Lung (tissue), 12 donors: ENCODE results near the gene GTF2B. TPM values are rescaled to one million over a fixed set of nuclear protein-coding genes. Genes with fewer than 3 reads are reported as not detected.
A peak's percentile ranks its signal among the peaks of the same experiment; 100 is the strongest.

Source experiments
- ATAC-seq: fragments of 200-7000 bp; cut with Tn5 transposase; one replicate; pipeline ENCODE4 v1.9.1; 2020; ENCODE audit warnings: moderate number of reproducible peaks; ENCODE audit not compliant: insufficient read depth, low FRiP score
- DNase-seq, 3 donors: peaks; one replicate each; pipeline ENCODE4 v3.0.0-alpha.2; 2013 to 2017
- H3K27ac ChIP-seq, 2 donors: one replicate each; pipeline ENCODE4 v1.5.1; 2013; ENCODE audit warnings: mild to moderate bottlenecking in 2 of 2, moderate library complexity in 2 of 2, control low read depth in 1 of 2, inconsistent platforms in 1 of 2, low read depth in 1 of 2, low read length in 1 of 2
- H3K27me3 ChIP-seq, 3 donors: one replicate each; pipeline ENCODE4 v1.5.1; 2013; ENCODE audit warnings: low read length in 2 of 3; ENCODE audit not compliant: control insufficient read depth in 3 of 3, insufficient read depth in 3 of 3
- H3K36me3 ChIP-seq, 4 donors: one replicate each; pipeline ENCODE4 v1.5.1; 2013; ENCODE audit warnings: low read length in 4 of 4, mild to moderate bottlenecking in 1 of 4, moderate library complexity in 1 of 4; ENCODE audit not compliant: control insufficient read depth in 4 of 4, insufficient read depth in 4 of 4
- H3K4me1 ChIP-seq, 5 donors: one replicate each; pipeline ENCODE4 v1.5.1; 2013; ENCODE audit warnings: low read length in 5 of 5, mild to moderate bottlenecking in 2 of 5, moderate library complexity in 1 of 5; ENCODE audit not compliant: control insufficient read depth in 5 of 5, insufficient read depth in 5 of 5
- H3K4me3 ChIP-seq: one replicate; pipeline ENCODE4 v1.5.1; 2013; ENCODE audit warnings: mild to moderate bottlenecking, control low read depth, moderate library complexity
- H3K9ac ChIP-seq, 2 donors: one replicate each; pipeline ENCODE4 v1.5.1; 2013; ENCODE audit warnings: low read length in 2 of 2, control low read depth in 1 of 2; ENCODE audit not compliant: insufficient read depth in 1 of 2
- H3K9me3 ChIP-seq, 4 donors: one replicate each; pipeline ENCODE4 v1.5.1; 2013; ENCODE audit warnings: low read length in 3 of 4, mild to moderate bottlenecking in 1 of 4, moderate library complexity in 1 of 4; ENCODE audit not compliant: control insufficient read depth in 4 of 4, insufficient read depth in 3 of 4
- WGBS, 2 donors: extraction: QIAGEN DNeasy Blood & Tissue Kit; methylation state at CpG; one replicate each; pipeline ENCODE4 v1.1.7; 2013; 5-methylcytosine and 5-hydroxymethylcytosine counted together
- polyA plus RNA-seq, 2 donors: library from polyadenylated mRNA; stranded (reverse); fragments of 200-250 nt; gene quantifications; one replicate each; pipeline ENCODE4 v1.2.1, GENCODE V29; 2013
- total RNA-seq, 2 donors: library from RNA; depleted of rRNA in 1 of 2; stranded (reverse); fragments of >200 nt in 1 of 2; gene quantifications; one replicate each; pipeline ENCODE4 v1.2.1, GENCODE V29; 2014 to 2021
- TF ChIP-seq, protein P1 (sequence below): IDR thresholded peaks from 2 replicates; pipeline ENCODE4 v1.5.1; 2012; ENCODE audit warnings: mild to moderate bottlenecking; ENCODE audit errors: control extremely low read depth, extremely low read depth
- donor health status: control.
- donor health status: control.
- donor health status: Bipolar disorder and iron deficiency.
- donor health status: healthy.
- donor health status: DM: yes; HTN: yes; CAD: no.

The GTF2B gene
- total and polyA plus RNA-seq, 4 donors: 20.8 to 51.1 (median 29.8) TPM

DNA sequence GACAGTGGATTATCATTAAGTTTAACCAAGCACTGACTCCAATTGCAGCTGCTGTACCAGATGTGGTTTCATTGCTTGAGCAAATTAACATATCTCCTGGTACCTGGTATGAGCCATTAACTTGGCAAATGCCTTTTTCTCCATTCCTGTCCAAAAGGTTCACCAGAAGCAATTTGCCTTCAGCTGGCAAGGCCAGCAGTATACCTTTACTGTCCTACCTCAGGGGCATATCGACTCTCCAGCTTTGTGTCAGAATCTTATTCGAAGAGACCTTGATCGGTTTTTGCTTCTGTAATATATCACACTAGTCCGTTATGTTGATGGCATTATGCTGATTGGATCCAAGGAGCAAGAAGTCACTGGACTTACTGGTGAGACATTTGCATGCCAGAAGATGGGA, 9.5 kb upstream of the GTF2B start:
- Histone ChIP-seq H3K4me1 (peaks cover 0 to 3% (median 0%) of the 10 kb centered on the region in 5 donors), H3K9me3 (no peaks in the 10 kb centered on the region), H3K27me3 (no peaks in the 10 kb centered on the region), H3K27ac (no peak overlapping the region), H3K36me3 (no peaks in the 10 kb centered on the region), H3K9ac (no peak overlapping the region), H3K4me3 (no peak overlapping the region)
- DNase-seq (no peak), ATAC-seq (no peak)
- TF ChIP-seq, protein P1, sequence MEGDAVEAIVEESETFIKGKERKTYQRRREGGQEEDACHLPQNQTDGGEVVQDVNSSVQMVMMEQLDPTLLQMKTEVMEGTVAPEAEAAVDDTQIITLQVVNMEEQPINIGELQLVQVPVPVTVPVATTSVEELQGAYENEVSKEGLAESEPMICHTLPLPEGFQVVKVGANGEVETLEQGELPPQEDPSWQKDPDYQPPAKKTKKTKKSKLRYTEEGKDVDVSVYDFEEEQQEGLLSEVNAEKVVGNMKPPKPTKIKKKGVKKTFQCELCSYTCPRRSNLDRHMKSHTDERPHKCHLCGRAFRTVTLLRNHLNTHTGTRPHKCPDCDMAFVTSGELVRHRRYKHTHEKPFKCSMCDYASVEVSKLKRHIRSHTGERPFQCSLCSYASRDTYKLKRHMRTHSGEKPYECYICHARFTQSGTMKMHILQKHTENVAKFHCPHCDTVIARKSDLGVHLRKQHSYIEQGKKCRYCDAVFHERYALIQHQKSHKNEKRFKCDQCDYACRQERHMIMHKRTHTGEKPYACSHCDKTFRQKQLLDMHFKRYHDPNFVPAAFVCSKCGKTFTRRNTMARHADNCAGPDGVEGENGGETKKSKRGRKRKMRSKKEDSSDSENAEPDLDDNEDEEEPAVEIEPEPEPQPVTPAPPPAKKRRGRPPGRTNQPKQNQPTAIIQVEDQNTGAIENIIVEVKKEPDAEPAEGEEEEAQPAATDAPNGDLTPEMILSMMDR: no peak
- 96% methylated on average over 4 of the region's 4 CpGs for WGBS, 2 donors

GRCh38 chr1:88897070-88897730, 5.8 kb upstream of the GTF2B start:
- Histone ChIP-seq H3K9ac (no peak overlapping the region), H3K27me3 (no peaks in the 10 kb centered on the region), H3K36me3 (no peaks in the 10 kb centered on the region), H3K9me3 (no peaks in the 10 kb centered on the region), H3K4me3 (no peak overlapping the region), H3K27ac (no peak overlapping the region), H3K4me1 (peaks cover 0 to 3% (median 0%) of the 10 kb centered on the region in 5 donors)
- no peak for ATAC-seq
- 85 to 93% methylated on average over 4 of the region's 4 CpGs for WGBS, 2 donors
- no peak for DNase-seq
- TF ChIP-seq, protein P1: no peak

- Histone ChIP-seq H3K4me3 (no peak overlapping the region), H3K9ac (no peak overlapping the region), H3K4me1 (peaks cover 3 to 19% (median 7%) of the 10 kb centered on the region in 5 donors), H3K9me3 (no peaks in the 10 kb centered on the region), H3K27me3 (no peaks in the 10 kb centered on the region), H3K36me3 (no peaks in the 10 kb centered on the region), H3K27ac (peak overlapping the region in 1 of 2 donors; percentile 6)
- peak in 2 of 3 donors; percentile 35 to 39 for DNase-seq
- TF ChIP-seq, protein P1: no peak
- WGBS, 2 donors: 78 to 88% methylated on average over 11 of the region's 11 CpGs
- no peak for ATAC-seq
Measured at GRCh38 chr1:88892357-88892877, 1.1 kb upstream of the GTF2B start.
